GM18861 (cell line): ENCODE measurements around the gene COMMD4.
"Not testable (repeated sequence)": the region's sequence is repeated elsewhere in the genome, so short reads cannot be mapped to it uniquely, and the experiment has no call there.

Experiments used
- ATAC-seq: cut with Tn5 transposase; IDR thresholded peaks from one replicate; pipeline ENCODE4 v1.9.1; 2021; ENCODE audit not compliant: unreplicated experiment

COMMD4 gene

DNA sequence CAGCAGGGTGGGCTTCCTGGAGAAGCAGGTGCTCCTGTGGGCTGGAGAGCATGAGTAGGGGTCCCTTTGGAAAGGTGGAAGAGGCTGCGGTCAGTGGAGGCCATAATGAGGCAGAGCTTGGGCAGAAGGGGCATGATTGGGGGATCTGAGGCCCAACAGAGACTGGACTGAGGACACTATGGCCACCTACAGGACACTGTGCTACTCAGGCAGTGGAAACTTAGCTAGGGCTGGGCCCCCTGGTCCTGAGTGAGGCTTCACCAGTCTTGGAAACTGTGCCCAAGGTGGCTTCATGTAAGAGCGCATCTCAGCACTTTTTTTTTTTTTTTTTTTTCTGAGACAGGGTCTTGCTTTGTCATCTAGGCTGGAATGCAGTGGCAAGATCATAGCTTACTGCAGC, 6.3 kb upstream of the COMMD4 start:
- no peak for ATAC-seq

DNA sequence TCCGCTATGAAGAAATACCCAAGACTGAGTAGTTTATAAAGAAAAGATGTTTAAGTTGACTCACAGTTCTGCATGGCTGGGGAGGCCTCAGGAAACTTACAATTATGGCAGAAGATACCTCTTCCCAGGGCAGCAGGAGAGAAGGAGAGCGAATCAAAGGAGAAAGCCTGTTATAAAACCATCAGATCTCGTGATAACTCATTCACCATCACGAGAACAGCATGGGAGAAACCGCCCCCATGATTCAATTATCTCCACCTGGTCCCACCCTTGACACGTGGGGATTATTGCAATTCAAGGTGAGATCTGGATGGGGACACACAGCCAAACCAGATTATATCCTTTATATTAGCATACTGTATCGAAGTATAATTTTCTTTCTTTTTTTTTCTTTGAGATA, 3.8 kb upstream of the COMMD4 start:
- ATAC-seq, result not testable (repeated sequence)

DNA sequence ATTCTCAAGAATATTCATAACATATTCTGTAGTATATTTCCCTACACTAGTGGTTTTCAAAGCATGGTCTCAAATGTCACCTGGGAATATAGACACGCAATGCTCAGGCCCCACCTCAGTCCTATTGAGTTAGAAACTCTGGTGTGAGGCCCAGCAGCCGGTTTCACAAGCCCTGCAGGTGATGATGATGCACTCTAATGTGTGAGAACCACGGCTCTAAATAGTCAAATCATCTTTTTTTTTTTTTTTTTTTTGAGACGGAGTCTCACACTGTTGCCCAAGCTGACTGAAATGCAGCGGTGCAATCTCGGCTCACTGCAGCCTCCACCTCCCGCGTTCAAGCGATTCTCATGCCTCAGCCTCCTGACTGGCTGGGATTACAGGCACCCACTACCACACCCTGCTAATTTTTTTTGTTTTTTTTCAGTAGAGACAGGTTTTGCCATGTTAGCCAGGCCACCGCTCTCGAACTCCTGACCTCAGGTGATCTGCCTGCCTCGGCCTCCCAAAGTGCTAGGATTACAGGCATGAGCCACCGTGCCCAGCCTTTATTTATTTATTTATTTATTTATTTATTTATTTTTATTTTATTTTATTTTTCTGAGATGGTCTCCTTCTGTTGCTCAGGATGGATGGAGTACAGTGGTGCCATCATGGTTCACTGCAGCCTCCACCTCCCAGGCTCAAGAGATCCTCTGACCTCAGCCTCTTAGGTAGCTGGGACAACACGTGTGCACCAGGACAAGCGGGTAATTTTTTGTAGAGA, 2.0 kb upstream of the COMMD4 start:
- ATAC-seq, result not testable (repeated sequence)

DNA sequence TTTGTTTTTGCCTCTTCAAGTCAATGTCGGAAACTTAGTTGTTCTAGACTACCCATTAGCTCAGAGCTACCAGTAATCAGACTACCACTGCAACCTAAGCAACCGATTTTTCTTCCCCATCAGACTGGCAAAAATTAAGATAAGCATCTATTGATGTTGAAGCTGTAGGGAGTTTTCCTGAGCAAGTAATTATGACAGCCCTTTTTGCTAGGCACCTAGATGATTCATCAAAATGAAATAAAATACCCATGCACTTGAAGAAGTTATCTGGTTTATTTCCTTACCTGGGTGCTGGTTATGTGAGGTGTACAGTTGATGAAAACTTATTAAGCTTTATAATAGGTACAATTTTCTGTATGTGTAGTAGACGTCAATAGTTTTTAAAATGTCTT, 554 bp upstream of the COMMD4 start:
- ATAC-seq, result no peak

DNA sequence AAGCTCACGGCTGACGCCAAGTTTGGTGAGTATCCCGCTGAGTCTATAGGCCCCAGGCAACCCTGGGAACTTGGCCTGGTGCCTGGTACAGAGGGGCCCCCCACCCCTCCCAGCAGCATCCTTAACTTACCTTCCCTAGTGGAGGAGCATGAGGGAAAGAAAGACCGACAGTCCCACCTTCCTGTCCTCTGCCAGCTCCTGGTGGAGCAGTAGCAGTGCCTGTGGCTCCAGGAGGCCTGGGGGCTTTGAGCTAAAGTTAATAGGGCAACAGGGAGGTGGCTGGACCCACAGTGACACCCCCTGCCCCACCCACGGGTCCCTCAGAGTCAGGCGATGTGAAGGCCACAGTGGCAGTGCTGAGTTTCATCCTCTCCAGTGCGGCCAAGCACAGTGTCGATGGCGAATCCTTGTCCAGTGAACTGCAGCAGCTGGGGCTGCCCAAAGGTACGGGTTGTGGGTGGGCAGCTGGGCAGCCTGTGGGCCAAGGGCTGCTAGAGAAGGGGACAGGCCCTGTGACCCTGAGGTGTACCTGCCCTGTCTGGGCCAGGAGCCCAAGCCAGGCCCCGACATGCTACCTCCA, 2.9 kb downstream of the COMMD4 start:
- no peak for ATAC-seq

DNA sequence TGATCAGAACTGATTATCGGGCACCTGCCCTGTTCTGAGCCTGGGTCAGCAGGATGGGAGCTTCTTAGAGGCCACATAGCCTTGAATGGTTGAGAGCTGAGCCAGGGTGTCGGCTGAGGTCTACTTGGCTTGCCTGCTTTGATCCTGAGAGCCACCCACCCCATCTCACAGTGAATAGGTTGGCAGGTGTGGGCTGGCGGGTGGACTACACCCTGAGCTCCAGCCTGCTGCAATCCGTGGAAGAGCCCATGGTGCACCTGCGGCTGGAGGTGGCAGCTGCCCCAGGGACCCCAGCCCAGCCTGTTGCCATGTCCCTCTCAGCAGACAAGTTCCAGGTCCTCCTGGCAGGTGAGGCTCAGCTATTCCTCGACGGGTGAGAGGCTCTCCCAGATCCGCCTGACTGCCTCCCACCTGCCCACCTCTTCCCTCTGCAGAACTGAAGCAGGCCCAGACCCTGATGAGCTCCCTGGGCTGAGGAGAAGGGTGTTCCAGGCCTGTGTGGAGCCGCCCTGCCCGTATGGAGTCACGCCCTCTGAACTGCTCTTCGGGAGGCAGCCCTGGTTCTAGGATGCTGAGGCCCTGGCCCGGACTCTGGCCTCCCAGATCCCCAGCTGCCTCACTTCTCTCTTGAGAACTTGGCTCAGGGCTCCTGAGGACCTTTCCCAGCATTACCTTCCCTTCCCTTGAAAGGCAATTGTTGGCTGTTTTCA, 3.8 kb downstream of the COMMD4 start:
- no peak for ATAC-seq

DNA sequence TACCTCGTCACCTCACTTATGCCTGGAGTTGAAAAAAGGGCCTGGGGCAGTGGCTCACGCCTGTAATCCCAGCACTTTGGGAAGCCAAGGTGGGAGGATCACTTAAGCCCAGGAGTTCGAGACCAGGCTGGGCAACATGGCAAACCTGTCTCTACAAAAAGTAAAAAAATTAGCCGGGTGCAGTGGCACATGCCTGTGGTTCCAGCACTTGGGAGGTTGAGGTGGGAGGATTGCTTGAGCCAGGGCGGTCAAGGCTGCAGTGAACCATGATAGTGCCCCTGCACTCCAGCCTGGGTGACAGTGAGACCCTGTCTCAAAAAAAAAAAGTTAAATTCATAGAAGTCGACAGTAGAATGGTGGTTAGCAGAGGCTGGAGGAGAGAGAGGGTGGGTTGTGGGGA, 6.4 kb downstream of the COMMD4 start:
- ATAC-seq, result no peak

DNA sequence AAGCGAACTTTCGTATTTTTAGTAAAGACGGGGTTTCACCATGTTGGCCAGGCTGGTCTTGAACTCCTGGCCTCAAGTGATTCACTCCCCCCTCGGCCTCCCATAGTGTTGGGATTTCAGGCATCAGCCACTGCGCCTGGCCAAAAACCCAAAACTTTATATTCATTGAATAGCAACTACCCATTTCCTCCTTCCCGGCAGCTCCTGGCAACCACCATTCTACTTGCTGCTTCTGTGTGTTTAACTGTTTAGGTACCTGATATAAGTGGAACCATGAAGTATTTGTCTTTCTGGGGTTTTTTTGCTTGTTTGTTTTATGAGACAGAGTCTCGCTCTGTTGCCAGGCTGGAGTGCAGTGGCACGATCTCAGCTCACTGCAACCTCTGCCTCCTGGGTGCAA, 8.1 kb downstream of the COMMD4 start:
- ATAC-seq, result not testable (repeated sequence)

DNA sequence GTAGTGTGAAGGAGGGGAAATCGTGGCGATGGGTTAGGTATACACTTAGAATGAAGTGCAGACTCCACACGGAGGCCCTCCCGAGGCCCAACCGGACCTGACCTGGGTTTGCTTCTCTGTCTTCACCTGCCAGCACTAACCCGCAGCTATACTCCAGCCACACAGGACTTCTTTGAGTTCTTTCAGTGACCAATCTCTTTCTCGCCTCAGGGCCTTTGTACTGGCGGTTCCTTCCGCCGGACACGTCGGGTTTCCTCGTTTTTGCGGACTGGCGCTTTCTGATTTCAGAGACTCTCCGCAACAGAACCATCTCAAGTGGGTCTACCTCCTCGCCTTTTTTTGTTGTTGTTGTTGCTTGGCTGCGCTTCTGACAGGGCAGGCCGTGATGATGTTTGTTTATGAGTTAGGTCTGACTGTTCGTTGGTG, 10.9 kb downstream of the COMMD4 start, which contains the start of gene NEIL1:
Gene NEIL1, plus strand, starts transcription at position 244 of the 426 bp plus-strand sequence. CDS start 1,867 bp downstream, outside the sequence.
- no peak for ATAC-seq

DNA sequence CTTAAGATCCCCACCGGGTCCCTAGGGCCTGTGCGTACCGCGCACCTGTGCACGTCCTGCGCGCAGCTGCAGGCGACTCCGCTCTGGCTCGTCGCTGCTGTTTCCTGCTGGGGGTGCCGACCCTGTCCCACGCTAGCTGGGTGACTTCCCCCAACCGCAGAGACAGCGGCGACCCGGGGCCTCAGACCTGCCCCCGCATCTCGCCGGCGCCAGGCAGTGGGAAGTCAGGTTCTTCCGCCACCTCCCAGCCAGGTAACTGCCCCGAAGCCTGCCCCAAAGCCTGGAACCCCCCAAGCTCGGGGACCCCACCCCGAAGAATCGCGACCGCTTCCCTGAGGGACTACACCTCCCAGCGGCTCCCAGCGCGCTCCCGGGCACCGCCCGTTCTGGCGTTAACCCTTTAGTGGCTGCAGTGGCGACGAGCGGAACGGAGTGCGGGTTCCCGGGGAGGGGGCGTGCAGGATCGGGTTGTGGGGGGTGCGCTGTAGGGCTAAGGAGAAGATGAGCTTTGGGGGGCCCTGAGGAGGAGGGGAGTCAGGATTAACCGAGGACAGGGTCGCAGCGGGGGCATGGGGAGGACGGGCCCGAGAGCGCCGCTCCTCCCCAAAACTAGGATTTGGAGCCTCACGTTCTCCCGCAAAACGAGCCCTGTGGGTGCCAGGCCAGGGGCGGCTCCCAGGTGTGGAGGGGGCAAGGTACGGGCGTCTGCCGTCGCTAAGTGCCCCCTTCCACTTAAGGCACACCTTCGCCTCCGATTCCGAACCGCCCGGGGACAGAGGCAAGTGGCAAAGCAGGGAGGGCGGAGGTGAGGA, 11.6 kb downstream of the COMMD4 start:
- peak; percentile 59 for ATAC-seq

DNA sequence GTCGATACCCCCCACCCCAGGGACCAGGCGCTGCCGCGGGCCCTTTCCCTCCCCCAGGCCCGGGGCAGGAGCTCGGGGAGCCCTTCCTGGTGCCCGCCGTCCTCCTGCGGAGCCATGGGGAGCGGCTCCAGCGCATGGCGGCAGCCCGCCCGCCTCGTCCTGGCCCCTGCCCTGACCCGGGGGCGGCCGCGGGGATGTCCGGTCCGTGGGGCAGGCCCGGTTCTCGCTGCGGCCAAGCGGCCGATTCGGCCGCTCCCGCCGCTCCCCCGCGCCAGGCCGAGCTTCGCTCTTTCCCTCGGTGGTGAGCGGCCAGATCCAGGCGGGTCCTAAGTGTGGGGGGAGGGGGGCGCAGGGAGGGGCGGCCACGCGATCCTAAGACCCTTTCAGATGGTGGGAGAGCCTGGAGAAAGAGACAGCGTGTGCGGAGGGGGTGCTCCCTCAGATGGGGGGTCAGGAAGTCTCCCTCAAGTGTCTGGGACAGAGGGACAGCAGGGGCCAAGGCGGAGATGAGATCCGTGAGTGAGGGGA, 12.2 kb downstream of the COMMD4 start:
- ATAC-seq, result no peak

DNA sequence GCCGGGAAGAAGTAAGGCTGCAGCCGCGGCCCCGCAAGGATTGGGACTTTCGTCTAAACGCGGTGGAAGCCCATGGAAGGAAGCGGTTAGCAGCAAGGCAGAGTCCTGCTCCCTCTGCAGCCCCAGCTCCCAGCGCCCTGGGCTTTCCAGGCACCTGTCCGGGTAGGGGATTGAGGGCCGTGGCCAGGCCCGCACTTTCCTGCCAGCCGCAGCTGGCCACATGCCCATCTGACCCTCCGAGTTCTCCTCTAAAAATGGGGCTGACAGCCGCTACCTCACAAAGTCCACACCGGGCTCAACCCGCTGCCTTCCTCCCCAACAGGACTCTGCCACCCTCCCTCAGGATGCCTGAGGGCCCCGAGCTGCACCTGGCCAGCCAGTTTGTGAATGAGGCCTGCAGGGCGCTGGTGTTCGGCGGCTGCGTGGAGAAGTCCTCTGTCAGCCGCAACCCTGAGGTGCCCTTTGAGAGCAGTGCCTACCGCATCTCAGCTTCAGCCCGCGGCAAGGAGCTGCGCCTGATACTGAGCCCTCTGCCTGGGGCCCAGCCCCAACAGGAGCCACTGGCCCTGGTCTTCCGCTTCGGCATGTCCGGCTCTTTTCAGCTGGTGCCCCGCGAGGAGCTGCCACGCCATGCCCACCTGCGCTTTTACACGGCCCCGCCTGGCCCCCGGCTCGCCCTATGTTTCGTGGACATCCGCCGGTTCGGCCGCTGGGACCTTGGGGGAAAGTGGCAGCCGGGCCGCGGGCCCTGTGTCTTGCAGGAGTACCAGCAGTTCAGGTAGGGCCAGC, 12.9 kb downstream of the COMMD4 start:
- ATAC-seq, result no peak

DNA sequence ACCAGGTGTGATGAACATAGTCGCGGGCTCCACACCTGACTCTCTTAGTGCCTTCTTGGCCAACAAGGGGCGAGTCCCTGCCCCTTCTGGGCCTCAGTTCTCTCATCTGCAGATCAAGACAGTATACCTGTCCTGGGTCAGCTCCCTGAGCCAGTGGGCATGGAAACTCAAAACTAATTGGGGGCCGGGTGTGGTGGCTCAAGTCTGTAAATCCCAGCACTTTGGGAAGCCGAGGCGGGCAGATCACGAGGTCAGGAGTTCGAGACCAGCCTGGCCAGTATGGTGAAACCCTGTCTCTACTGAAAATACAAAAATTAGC, 13.4 kb downstream of the COMMD4 start:
- ATAC-seq, result not testable (repeated sequence)

DNA sequence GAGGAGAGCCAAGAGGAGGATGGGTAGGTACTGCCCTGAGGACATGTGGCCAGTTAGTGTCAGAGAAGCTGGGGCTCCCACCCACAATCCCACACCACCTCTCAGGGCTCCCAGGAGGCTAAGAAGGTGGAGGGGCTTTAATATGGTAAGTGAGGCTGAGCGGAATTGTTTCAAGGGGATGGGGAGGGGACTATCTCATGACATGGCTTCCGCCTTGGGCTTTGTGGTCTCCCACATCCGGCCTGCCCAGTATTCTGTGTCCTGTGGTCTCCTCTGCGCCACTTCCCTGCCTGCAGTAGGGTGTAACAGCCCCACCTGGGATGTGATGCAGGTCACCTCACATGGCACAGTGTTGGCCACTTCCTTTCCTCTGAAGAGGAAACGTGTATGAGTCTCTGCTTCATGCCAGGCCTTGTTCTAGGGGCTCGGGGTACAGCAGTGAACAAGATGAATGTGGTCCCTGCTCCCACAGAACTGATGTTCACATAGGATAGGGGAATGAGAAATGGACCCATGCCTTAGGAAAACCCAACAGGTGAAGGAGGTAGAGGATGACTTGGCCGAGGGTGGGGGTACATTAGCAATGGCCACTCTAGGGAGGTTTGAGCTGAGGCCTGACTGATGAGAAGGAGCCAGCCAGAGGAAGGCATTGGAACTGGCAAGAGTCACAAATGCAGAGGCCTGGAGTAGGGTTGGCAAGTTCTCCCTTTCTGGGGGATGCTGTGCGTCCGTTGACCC, 14.2 kb downstream of the COMMD4 start:
- no peak for ATAC-seq

DNA sequence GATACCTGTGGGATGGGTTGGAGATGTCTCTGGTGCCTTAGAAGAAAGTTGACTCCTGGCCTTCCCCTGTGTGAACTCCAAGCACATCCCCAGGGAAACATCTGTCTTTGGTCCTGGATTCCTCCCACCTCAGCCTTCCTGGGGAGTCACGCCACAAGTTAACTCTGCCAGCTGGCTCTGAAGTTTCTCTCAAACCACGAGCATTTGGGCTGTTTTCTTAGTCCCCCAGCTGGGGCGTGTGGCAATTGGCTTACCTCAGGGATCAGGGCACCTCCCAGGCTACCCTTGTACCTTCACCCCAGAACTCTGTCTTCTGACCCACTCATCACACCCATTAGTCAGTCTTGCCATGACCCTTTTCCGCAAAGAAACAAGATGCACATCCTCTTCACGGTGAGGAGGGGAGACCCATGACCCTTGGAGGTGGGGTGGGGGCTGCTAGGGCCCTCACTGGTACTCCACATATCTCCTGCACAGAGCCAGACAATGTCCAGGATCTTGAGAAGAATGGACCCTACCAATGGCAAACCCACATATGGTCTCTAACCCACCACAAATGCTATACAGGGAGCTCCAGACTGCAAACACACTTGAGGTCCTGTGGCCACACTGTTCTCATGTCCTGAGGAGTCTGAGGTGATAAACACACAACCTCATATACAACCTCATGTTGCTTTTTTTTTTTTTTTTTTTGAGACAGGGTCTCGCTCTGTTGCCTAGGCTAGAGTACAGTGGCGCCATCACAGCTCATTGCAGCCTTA, 14.9 kb downstream of the COMMD4 start:
- ATAC-seq, result no peak

DNA sequence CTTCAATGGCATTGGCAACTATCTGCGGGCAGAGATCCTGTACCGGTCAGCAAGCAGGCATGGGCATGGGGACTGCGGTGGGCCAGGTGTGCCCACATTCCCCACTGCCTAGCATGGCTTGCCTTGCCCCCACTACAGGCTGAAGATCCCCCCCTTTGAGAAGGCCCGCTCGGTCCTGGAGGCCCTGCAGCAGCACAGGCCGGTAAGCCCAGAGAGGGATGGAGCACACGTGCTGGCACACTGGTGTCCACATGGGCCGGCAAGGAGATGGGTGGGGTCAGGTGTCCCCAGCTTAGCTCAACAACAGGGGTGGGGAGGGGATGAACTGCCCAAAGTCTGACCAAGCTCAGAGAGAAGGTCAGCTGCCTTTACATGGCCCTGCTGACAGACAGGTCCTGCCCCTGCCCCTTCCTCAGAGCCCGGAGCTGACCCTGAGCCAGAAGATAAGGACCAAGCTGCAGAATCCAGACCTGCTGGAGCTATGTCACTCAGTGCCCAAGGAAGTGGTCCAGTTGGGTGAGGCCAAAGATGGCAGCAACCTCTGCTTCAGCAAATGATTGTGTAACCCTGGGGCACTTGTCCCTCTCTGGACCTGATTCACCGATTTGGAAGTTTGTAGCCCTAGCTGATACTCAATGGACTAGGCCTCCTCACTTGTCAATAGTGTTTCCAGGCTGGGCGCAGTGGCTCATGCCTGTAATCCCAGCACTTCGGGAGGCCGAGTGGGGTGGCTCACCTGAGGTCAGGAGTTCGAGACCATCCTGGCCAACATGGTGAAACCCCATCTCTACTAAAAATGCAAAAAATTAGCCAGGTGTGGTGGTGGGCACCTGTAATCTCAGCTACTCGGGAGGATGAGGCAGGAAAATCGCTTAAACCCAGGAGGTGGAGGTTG, 16.6 kb downstream of the COMMD4 start:
- ATAC-seq, result no peak

DNA sequence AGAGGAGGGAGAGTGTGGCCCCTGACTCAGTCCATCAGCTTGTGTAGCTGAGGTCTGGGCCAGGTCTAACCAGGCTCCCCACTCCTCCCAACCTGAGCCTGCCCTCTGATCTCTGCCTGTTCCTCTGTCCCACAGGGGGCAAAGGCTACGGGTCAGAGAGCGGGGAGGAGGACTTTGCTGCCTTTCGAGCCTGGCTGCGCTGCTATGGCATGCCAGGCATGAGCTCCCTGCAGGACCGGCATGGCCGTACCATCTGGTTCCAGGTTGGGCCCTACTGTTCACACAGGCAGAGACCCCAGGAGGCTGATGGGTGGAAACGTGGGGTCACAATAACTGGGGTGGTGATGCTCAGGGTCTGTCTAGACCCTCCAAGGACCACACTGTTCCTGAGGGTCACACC, 17.7 kb downstream of the COMMD4 start:
- no peak for ATAC-seq

DNA sequence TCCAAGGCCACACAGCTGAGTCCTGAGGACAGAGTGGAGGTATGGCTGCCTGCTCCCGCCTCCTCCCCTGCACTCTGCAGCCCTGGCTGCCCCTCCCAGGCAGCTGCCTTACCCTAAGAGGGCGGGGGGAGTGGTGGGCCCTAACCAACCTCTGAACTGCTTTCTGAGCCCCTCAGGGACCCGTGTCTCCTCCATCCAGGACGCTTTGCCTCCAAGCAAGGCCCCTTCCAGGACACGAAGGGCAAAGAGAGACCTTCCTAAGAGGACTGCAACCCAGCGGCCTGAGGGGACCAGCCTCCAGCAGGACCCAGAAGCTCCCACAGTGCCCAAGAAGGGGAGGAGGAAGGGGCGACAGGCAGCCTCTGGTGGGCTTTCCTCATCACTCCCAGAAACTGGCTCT, 18.6 kb downstream of the COMMD4 start:
- no peak for ATAC-seq
